ENCODE results near the gene CD79A. TPM values are rescaled to one million over a fixed set of nuclear protein-coding genes. Genes with fewer than 3 reads are reported as not detected.
"Not testable (repeated sequence)": the region's sequence is repeated elsewhere in the genome, so short reads cannot be mapped to it uniquely, and the experiment has no call there.

The CD79A gene
- total and polyA plus RNA-seq, 2 donors (not counting 1 experiment from before 2014, with no cell fraction given): 0.07 to 0.17 TPM

- Histone ChIP-seq H3K27ac (ENCODE audit: insufficient read depth, low read length) (no peak overlapping the region), H3K4me2 (ENCODE audit: extremely low read depth, insufficient read depth, low read length) (no peak overlapping the region), H3K9ac (ENCODE audit: insufficient read depth, low read length) (no peak overlapping the region), H3K79me2 (ENCODE audit: control insufficient read depth, insufficient read depth, low read length) (no peaks in the 10 kb centered on the region), H3K4me3 (replicated peaks in 1 of 4; ENCODE audit: control extremely low read depth in 1 of 4, insufficient read depth in 1 of 4, low read depth in 3 of 4, low read length in 4 of 4) (no peak overlapping the region), H3K27me3 (ENCODE audit: control insufficient read depth, insufficient read depth, low read length) (peaks cover 58% of the 10 kb centered on the region), H3K36me3 (ENCODE audit: control insufficient read depth, insufficient read depth, low read length) (no peaks in the 10 kb centered on the region), H4K20me1 (ENCODE audit: control insufficient read depth, extremely low read depth, insufficient read depth, low read length) (no peaks in the 10 kb centered on the region), H3K9me3 (ENCODE audit: control insufficient read depth, insufficient read depth, low read depth, low read length) (no peaks in the 10 kb centered on the region), H2AFZ (ENCODE audit: low read length) (no peak overlapping the region), H3K4me1 (ENCODE audit: control insufficient read depth, extremely low read depth, insufficient read depth, low read length) (no peaks in the 10 kb centered on the region)
- TF ChIP-seq CTCF (conservative IDR thresholded peaks at IDR 0.05 in 1 of 2, IDR thresholded peaks at IDR 0.05 in 1 of 2; ENCODE audit: low read depth in 1 of 2, low read length in 2 of 2) (no peak), EZH2 (IDR thresholded peaks at IDR 0.05; ENCODE audit: low read length, missing control alignments) (peak; percentile 81)
- no peak for DNase-seq (ENCODE audit: low read depth in 2 of 2)
Observed at GRCh38 chr19:41913538-41914423, 36.7 kb downstream of the CD79A start.

- not testable (repeated sequence) for H3K4me2 ChIP-seq (ENCODE audit: extremely low read depth, insufficient read depth, low read length); H3K36me3 ChIP-seq (ENCODE audit: control insufficient read depth, insufficient read depth, low read length); H4K20me1 ChIP-seq (ENCODE audit: control insufficient read depth, extremely low read depth, insufficient read depth, low read length); H2AFZ ChIP-seq (ENCODE audit: low read length); H3K79me2 ChIP-seq (ENCODE audit: control insufficient read depth, insufficient read depth, low read length); DNase-seq (ENCODE audit: low read depth in 2 of 2); H3K9me3 ChIP-seq (ENCODE audit: control insufficient read depth, insufficient read depth, low read depth, low read length); H3K27ac ChIP-seq (ENCODE audit: insufficient read depth, low read length); H3K9ac ChIP-seq (ENCODE audit: insufficient read depth, low read length); H3K4me3 ChIP-seq (replicated peaks in 1 of 4; ENCODE audit: control extremely low read depth in 1 of 4, insufficient read depth in 1 of 4, low read depth in 3 of 4, low read length in 4 of 4); H3K4me1 ChIP-seq (ENCODE audit: control insufficient read depth, extremely low read depth, insufficient read depth, low read length)
- peak; percentile 94 for TF ChIP-seq EZH2 (IDR thresholded peaks at IDR 0.05; ENCODE audit: low read length, missing control alignments)
- H3K27me3 ChIP-seq (ENCODE audit: control insufficient read depth, insufficient read depth, low read length): peaks cover 58% of the 10 kb centered on the region
Observed at GRCh38 chr19:41914424-41914834, 37.4 kb downstream of the CD79A start.

- Histone ChIP-seq H4K20me1 (ENCODE audit: control insufficient read depth, extremely low read depth, insufficient read depth, low read length) (no peaks in the 10 kb centered on the region), H3K79me2 (ENCODE audit: control insufficient read depth, insufficient read depth, low read length) (no peaks in the 10 kb centered on the region), H3K4me3 (replicated peaks in 1 of 4; ENCODE audit: control extremely low read depth in 1 of 4, insufficient read depth in 1 of 4, low read depth in 3 of 4, low read length in 4 of 4) (no peak overlapping the region), H3K4me2 (ENCODE audit: extremely low read depth, insufficient read depth, low read length) (no peak overlapping the region), H3K9me3 (ENCODE audit: control insufficient read depth, insufficient read depth, low read depth, low read length) (no peaks in the 10 kb centered on the region), H3K27me3 (ENCODE audit: control insufficient read depth, insufficient read depth, low read length) (peaks cover 60% of the 10 kb centered on the region), H2AFZ (ENCODE audit: low read length) (no peak overlapping the region), H3K36me3 (ENCODE audit: control insufficient read depth, insufficient read depth, low read length) (no peaks in the 10 kb centered on the region), H3K9ac (ENCODE audit: insufficient read depth, low read length) (no peak overlapping the region), H3K4me1 (ENCODE audit: control insufficient read depth, extremely low read depth, insufficient read depth, low read length) (no peaks in the 10 kb centered on the region), H3K27ac (ENCODE audit: insufficient read depth, low read length) (no peak overlapping the region)
- TF ChIP-seq EZH2 (IDR thresholded peaks at IDR 0.05; ENCODE audit: low read length, missing control alignments) (peak; percentile 96), CTCF (conservative IDR thresholded peaks at IDR 0.05 in 1 of 2, IDR thresholded peaks at IDR 0.05 in 1 of 2; ENCODE audit: low read depth in 1 of 2, low read length in 2 of 2) (no peak)
- no peak for DNase-seq (ENCODE audit: low read depth in 2 of 2)
Observed at GRCh38 chr19:41915021-41915775, 38.1 kb downstream of the CD79A start.
